Fibroblast of lung (primary cell): Measurements from ENCODE around the gene MUC21. TPM values are rescaled to one million over a fixed set of nuclear protein-coding genes. Genes with fewer than 3 reads are reported as not detected.

Experiments used
- DNase-seq, 2 donors: peaks; one replicate each; pipeline versions ENCODE4 v3.0.0 to v3.0.0-alpha.2; 2010; ENCODE audit warnings: low read depth in 2 of 2
- H2AFZ ChIP-seq: 2 replicates; pipeline ENCODE4 v1.5.1; 2012; ENCODE audit warnings: low read length, control low read depth, inconsistent platforms
- H3K27ac ChIP-seq: 2 replicates; pipeline ENCODE4 v1.5.1; 2011; ENCODE audit warnings: low read length, control low read depth; ENCODE audit not compliant: insufficient read depth
- H3K27me3 ChIP-seq: 2 replicates; pipeline ENCODE4 v1.5.1; 2011; ENCODE audit warnings: mild to moderate bottlenecking, low read length; ENCODE audit not compliant: control insufficient read depth, insufficient read depth
- H3K36me3 ChIP-seq: 2 replicates; pipeline ENCODE4 v1.5.1; 2011; ENCODE audit warnings: low read length; ENCODE audit not compliant: control insufficient read depth, insufficient read depth
- H3K4me1 ChIP-seq: 2 replicates; pipeline ENCODE4 v1.5.1; 2011; ENCODE audit warnings: low read length; ENCODE audit not compliant: control insufficient read depth, insufficient read depth; ENCODE audit errors: extremely low read depth
- H3K4me2 ChIP-seq: 2 replicates; pipeline ENCODE4 v1.5.1; 2011; ENCODE audit warnings: low read length, control low read depth; ENCODE audit not compliant: insufficient read depth; ENCODE audit errors: extremely low read depth
- H3K4me3 ChIP-seq, 4 experiments: fragments of 200-600 bp in 1 of 4; sonication (generic) in 1 of 4; replicated peaks in 1 of 4; 2 replicates each; pipeline ENCODE4 v1.5.1; 2011 to 2016; ENCODE audit warnings: low read length in 4 of 4, low read depth in 3 of 4, mild to moderate bottlenecking in 3 of 4, control low read depth in 2 of 4, inconsistent platforms in 1 of 4, mixed read lengths in 1 of 4; ENCODE audit not compliant: insufficient read depth in 1 of 4; ENCODE audit errors: control extremely low read depth in 1 of 4
- H3K79me2 ChIP-seq: 2 replicates; pipeline ENCODE4 v1.5.1; 2012; ENCODE audit warnings: mild to moderate bottlenecking, low read length, inconsistent platforms; ENCODE audit not compliant: control insufficient read depth, insufficient read depth
- H3K9ac ChIP-seq: 2 replicates; pipeline ENCODE4 v1.5.1; 2011; ENCODE audit warnings: mild to moderate bottlenecking, low read length, control low read depth; ENCODE audit not compliant: insufficient read depth
- H3K9me3 ChIP-seq: 2 replicates; pipeline ENCODE4 v1.5.1; 2012; ENCODE audit warnings: low read depth, low read length; ENCODE audit not compliant: control insufficient read depth, insufficient read depth
- H4K20me1 ChIP-seq: 2 replicates; pipeline ENCODE4 v1.5.1; 2011; ENCODE audit warnings: low read length; ENCODE audit not compliant: control insufficient read depth, insufficient read depth; ENCODE audit errors: extremely low read depth
- CTCF ChIP-seq, 2 donors: IDR thresholded peaks in 1 of 2; conservative IDR thresholded peaks in 1 of 2; 1 replicate in 1 of 2; 2 replicates in 1 of 2; pipeline ENCODE4 v1.5.1; 2011 to 2012; ENCODE audit warnings: low read length in 2 of 2, control low read depth in 1 of 2, inconsistent platforms in 1 of 2, low read depth in 1 of 2, mild to moderate bottlenecking in 1 of 2
- EZH2 ChIP-seq: IDR thresholded peaks from 2 replicates; pipeline ENCODE4 v1.5.1; 2012; ENCODE audit warnings: low read length, control low read depth, mild to moderate bottlenecking; ENCODE audit errors: missing control alignments
- polyA plus RNA-seq, 2 donors: library from polyadenylated mRNA; depleted of rRNA in 1 of 2; stranded (reverse) in 1 of 2; unstranded in 1 of 2; fragments of >200 nt; gene quantifications; 2 replicates each; pipeline ENCODE4 v1.2.1, GENCODE V29; 2011 to 2012; ENCODE audit warnings: missing spikeins in 1 of 2
- total RNA-seq: library from RNA; depleted of rRNA; stranded (reverse); fragments of >200 nt; gene quantifications from 2 replicates; pipeline ENCODE4 v1.2.1, GENCODE V29; 2014

MUC21 gene
- total and polyA plus RNA-seq, 2 donors (not counting 1 experiment from before 2014, with no cell fraction given): not detected

- no peaks in the 10 kb centered on the region for H3K27me3 ChIP-seq
- peak; percentile 65 to 98 for DNase-seq
- H3K9me3 ChIP-seq: no peaks in the 10 kb centered on the region
- no peak overlapping the region for H2AFZ ChIP-seq
- TF ChIP-seq CTCF (conservative IDR thresholded peaks at IDR 0.05 in 1 of 2, IDR thresholded peaks at IDR 0.05 in 1 of 2; ENCODE audit: low read depth in 1 of 2, low read length in 2 of 2) (no peak), EZH2 (no peak)
- H3K4me3 ChIP-seq: no peak overlapping the region
- H3K36me3 ChIP-seq: no peaks in the 10 kb centered on the region
- no peaks in the 10 kb centered on the region for H3K79me2 ChIP-seq
- peaks cover 6% of the 10 kb centered on the region for H3K4me1 ChIP-seq
- no peak overlapping the region for H3K9ac ChIP-seq
- peak overlapping the region; percentile 40 for H3K4me2 ChIP-seq
- no peak overlapping the region for H3K27ac ChIP-seq
- H4K20me1 ChIP-seq: no peaks in the 10 kb centered on the region
These were observed 24.2 kb downstream of the MUC21 start for GRCh38 chr6:31007694-31008093.

DNA sequence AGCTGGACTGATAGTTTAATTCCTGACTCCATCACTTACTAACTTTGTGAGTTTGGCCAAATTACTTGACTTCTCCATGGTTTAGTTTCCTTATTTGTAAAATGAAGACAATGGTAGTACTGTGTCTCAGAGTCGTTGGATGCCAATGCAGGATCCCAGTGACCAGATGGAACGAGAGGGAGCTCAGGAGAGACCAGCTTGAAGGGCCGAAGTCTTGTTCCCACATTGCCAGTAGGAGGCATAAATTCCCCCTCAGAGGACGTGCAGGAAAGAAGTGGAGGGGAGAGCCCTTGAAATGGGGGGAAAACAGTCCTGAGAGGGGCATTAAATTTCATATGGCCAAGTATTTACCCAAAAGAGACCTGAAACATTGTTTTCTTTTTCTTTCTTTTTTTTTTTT, 24.6 kb downstream of the MUC21 start:
- Histone ChIP-seq H3K9ac (no peak overlapping the region), H3K27me3 (no peaks in the 10 kb centered on the region), H3K4me2 (peak overlapping the region; percentile 40), H2AFZ (no peak overlapping the region), H3K36me3 (no peaks in the 10 kb centered on the region), H3K4me3 (no peak overlapping the region), H3K9me3 (no peaks in the 10 kb centered on the region), H3K4me1 (peaks cover 6% of the 10 kb centered on the region), H3K27ac (no peak overlapping the region), H4K20me1 (no peaks in the 10 kb centered on the region), H3K79me2 (no peaks in the 10 kb centered on the region)
- TF ChIP-seq EZH2 (no peak), CTCF (conservative IDR thresholded peaks at IDR 0.05 in 1 of 2, IDR thresholded peaks at IDR 0.05 in 1 of 2; ENCODE audit: low read depth in 1 of 2, low read length in 2 of 2) (peak in 1 of 2 donors; percentile 14)
- DNase-seq: no peak

GRCh38 chr6:31009731-31010130, 26.2 kb downstream of the MUC21 start:
- Histone ChIP-seq H3K9ac (no peak overlapping the region), H3K27ac (no peak overlapping the region), H3K4me2 (no peak overlapping the region), H3K9me3 (no peaks in the 10 kb centered on the region), H4K20me1 (no peaks in the 10 kb centered on the region), H2AFZ (no peak overlapping the region), H3K4me1 (peaks cover 6% of the 10 kb centered on the region), H3K36me3 (no peaks in the 10 kb centered on the region), H3K4me3 (no peak overlapping the region), H3K79me2 (no peaks in the 10 kb centered on the region), H3K27me3 (no peaks in the 10 kb centered on the region)
- DNase-seq: no peak
- no peak for TF ChIP-seq EZH2
- no peak for TF ChIP-seq CTCF (conservative IDR thresholded peaks at IDR 0.05 in 1 of 2, IDR thresholded peaks at IDR 0.05 in 1 of 2; ENCODE audit: low read depth in 1 of 2, low read length in 2 of 2)
